ENCODE data around the gene RCE1.

DNA sequence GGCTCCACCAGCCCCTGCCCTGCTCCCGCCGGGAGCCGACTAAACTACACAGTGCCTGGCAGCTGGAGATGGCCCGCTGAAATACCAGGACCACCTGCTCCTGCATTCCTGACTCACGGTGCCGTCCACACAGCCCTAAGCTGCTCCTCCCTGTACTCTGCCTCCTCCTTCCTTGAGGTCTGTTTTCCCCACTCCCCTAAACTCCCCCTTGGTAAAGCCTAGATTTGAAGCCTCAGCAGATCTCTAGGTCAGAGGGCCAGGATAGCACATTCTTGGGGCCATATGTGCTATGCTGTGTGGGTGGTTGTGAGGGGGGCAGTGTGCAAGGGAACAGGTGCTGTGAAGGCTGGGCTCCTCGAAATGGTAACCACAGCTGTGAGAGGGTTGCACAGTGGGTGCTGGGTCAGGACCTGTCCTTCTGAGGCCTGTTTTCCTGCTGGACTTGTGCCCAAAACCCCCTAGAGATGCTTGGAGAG is 23.3 kb downstream of the RCE1 start:
- TF ChIP-seq, protein P1, sequence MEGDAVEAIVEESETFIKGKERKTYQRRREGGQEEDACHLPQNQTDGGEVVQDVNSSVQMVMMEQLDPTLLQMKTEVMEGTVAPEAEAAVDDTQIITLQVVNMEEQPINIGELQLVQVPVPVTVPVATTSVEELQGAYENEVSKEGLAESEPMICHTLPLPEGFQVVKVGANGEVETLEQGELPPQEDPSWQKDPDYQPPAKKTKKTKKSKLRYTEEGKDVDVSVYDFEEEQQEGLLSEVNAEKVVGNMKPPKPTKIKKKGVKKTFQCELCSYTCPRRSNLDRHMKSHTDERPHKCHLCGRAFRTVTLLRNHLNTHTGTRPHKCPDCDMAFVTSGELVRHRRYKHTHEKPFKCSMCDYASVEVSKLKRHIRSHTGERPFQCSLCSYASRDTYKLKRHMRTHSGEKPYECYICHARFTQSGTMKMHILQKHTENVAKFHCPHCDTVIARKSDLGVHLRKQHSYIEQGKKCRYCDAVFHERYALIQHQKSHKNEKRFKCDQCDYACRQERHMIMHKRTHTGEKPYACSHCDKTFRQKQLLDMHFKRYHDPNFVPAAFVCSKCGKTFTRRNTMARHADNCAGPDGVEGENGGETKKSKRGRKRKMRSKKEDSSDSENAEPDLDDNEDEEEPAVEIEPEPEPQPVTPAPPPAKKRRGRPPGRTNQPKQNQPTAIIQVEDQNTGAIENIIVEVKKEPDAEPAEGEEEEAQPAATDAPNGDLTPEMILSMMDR (IDR thresholded peaks at IDR 0.05; ENCODE audit: borderline replicate concordance, extremely low read depth, low read length, poor library complexity, severe bottlenecking): no peak
- no peak for TF ChIP-seq EZH2 (IDR thresholded peaks at IDR 0.05; ENCODE audit: borderline replicate concordance, low read depth, low read length, severe bottlenecking)

Data from DND-41 (cell line).